Mesenchymal stem cell (in vitro differentiated cells and primary cell): ENCODE results near the gene TXNDC11.
"Not testable (repeated sequence)": the region's sequence is repeated elsewhere in the genome, so short reads cannot be mapped to it uniquely, and the experiment has no call there.

Experiments used
- DNase-seq: peaks from one replicate; pipeline ENCODE4 v3.0.0-alpha.2; 2013
- H2AFZ ChIP-seq: one replicate; pipeline ENCODE4 v1.6.1; 2013; ENCODE audit warnings: low read depth, mild to moderate bottlenecking, control low read depth, inconsistent platforms, low read length, moderate library complexity
- H2AK5ac ChIP-seq: 2 replicates; pipeline ENCODE4 v1.6.1; 2013; ENCODE audit warnings: low read length, moderate library complexity, mild to moderate bottlenecking, inconsistent platforms; ENCODE audit not compliant: severe bottlenecking
- H2BK120ac ChIP-seq: one replicate; pipeline ENCODE4 v1.6.1; 2013; ENCODE audit warnings: low read depth, mild to moderate bottlenecking, inconsistent platforms, low read length, moderate library complexity
- H2BK12ac ChIP-seq, 2 experiments: one replicate each; pipeline ENCODE4 v1.6.1; 2013; ENCODE audit warnings: inconsistent platforms in 2 of 2, low read length in 2 of 2, mild to moderate bottlenecking in 2 of 2, moderate library complexity in 2 of 2, control low read depth in 1 of 2
- H2BK15ac ChIP-seq: one replicate; pipeline ENCODE4 v1.6.1; 2013; ENCODE audit warnings: mild to moderate bottlenecking, low read depth, inconsistent platforms; ENCODE audit not compliant: poor library complexity, severe bottlenecking
- H2BK5ac ChIP-seq: 2 replicates; pipeline ENCODE4 v1.6.1; 2013; ENCODE audit warnings: low read depth, mild to moderate bottlenecking, low read length, control low read depth, inconsistent platforms; ENCODE audit not compliant: poor library complexity, severe bottlenecking
- H3K14ac ChIP-seq, 2 experiments: one replicate each; pipeline ENCODE4 v1.6.1; 2013; ENCODE audit warnings: inconsistent platforms in 2 of 2, low read length in 2 of 2, control low read depth in 1 of 2, mild to moderate bottlenecking in 1 of 2, moderate library complexity in 1 of 2
- H3K18ac ChIP-seq, 2 experiments: one replicate each; pipeline ENCODE4 v1.6.1; 2013; ENCODE audit warnings: inconsistent platforms in 2 of 2, low read length in 2 of 2, control low read depth in 1 of 2, low read depth in 1 of 2, mild to moderate bottlenecking in 1 of 2
- H3K23ac ChIP-seq, 2 experiments: one replicate each; pipeline ENCODE4 v1.6.1; 2013; ENCODE audit warnings: inconsistent platforms in 2 of 2, low read length in 2 of 2, mild to moderate bottlenecking in 2 of 2, moderate library complexity in 2 of 2, control low read depth in 1 of 2
- H3K27ac ChIP-seq: 2 replicates; pipeline ENCODE4 v1.5.1; 2013; ENCODE audit warnings: mild to moderate bottlenecking, moderate library complexity, low read length, control low read depth, inconsistent platforms; ENCODE audit not compliant: poor library complexity, severe bottlenecking
- H3K27me3 ChIP-seq, 2 experiments: 2 replicates each; pipeline versions ENCODE4 v1.6.1 to v1.7.0; 2013; ENCODE audit warnings: low read length in 2 of 2, mild to moderate bottlenecking in 2 of 2, moderate library complexity in 2 of 2, control low read depth in 1 of 2, inconsistent platforms in 1 of 2; ENCODE audit not compliant: control insufficient read depth in 1 of 2, insufficient read depth in 1 of 2
- H3K36me3 ChIP-seq, 2 experiments: 2 replicates each; pipeline versions ENCODE4 v1.6.1 to v1.7.0; 2013; ENCODE audit warnings: low read length in 2 of 2, control low read depth in 1 of 2, inconsistent platforms in 1 of 2, low read depth in 1 of 2, mild to moderate bottlenecking in 1 of 2; ENCODE audit not compliant: insufficient read depth in 2 of 2, control insufficient read depth in 1 of 2
- H3K4ac ChIP-seq, 2 experiments: one replicate each; pipeline ENCODE4 v1.6.1; 2013; ENCODE audit warnings: inconsistent platforms in 2 of 2, low read length in 2 of 2, mild to moderate bottlenecking in 2 of 2, moderate library complexity in 2 of 2, control low read depth in 1 of 2, low read depth in 1 of 2
- H3K4me1 ChIP-seq: 2 replicates; pipeline ENCODE4 v1.6.1; 2013; ENCODE audit warnings: low read depth, low read length, control low read depth; ENCODE audit not compliant: control insufficient read depth, insufficient read depth
- H3K4me2 ChIP-seq: 2 replicates; pipeline ENCODE4 v1.6.1; 2013; ENCODE audit warnings: low read length, mild to moderate bottlenecking, inconsistent platforms; ENCODE audit not compliant: poor library complexity, severe bottlenecking
- H3K4me3 ChIP-seq, 2 experiments: 2 replicates each; pipeline versions ENCODE4 v1.5.1 to v1.7.0; 2013; ENCODE audit warnings: low read length in 2 of 2, mild to moderate bottlenecking in 2 of 2, control low read depth in 1 of 2, low read depth in 1 of 2; ENCODE audit not compliant: insufficient read depth in 1 of 2
- H3K79me1 ChIP-seq: replicated peaks from 2 replicates; pipeline ENCODE4 v1.6.1; 2013; ENCODE audit warnings: mild to moderate bottlenecking, control low read depth, low read length, inconsistent platforms; ENCODE audit not compliant: poor library complexity, severe bottlenecking
- H3K9ac ChIP-seq: 2 replicates; pipeline ENCODE4 v1.7.0; 2013; ENCODE audit warnings: mild to moderate bottlenecking, low read length, moderate library complexity
- H3K9me3 ChIP-seq: 2 replicates; pipeline ENCODE4 v1.7.0; 2013; ENCODE audit warnings: mild to moderate bottlenecking, low read length; ENCODE audit not compliant: control insufficient read depth
- H4K8ac ChIP-seq: one replicate; pipeline ENCODE4 v1.6.1; 2013; ENCODE audit warnings: inconsistent platforms, mild to moderate bottlenecking, low read length, moderate library complexity
- H4K91ac ChIP-seq: one replicate; pipeline ENCODE4 v1.6.1; 2013; ENCODE audit warnings: mild to moderate bottlenecking, low read length, inconsistent platforms
- WGBS: methylation state at CpG from one replicate; pipeline ENCODE4 v1.1.7; 2013; ENCODE audit warnings: mixed read lengths; 5-methylcytosine and 5-hydroxymethylcytosine counted together

The TXNDC11 gene

DNA sequence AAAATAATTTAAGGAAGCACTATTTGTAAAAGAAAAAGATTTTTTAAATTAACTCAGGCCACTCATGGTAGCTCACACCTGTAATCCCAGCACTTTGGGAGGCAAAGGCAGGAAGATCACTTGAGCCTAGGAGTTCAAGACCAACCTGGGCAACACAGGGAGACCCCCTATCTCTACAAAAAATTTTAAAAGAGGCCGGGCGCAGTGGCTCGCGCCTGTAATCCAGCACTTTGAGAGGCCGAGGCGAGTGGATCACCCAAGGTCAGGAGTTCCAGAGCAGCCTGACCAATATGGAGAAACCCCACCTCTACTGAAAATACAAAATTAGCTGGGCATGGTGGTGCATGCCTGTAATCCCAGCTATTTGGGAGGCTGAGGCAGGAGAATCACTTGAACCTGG, 41.7 kb upstream of the TXNDC11 start:
- not testable (repeated sequence) for H3K9ac ChIP-seq, H2AFZ ChIP-seq, H3K4me3 ChIP-seq, DNase-seq, H3K4me2 ChIP-seq, H3K14ac ChIP-seq, H2BK15ac ChIP-seq, H3K4ac ChIP-seq, H4K8ac ChIP-seq, H3K9me3 ChIP-seq, H4K91ac ChIP-seq, H3K79me1 ChIP-seq, H2BK5ac ChIP-seq, H2BK120ac ChIP-seq, H3K27me3 ChIP-seq, H3K18ac ChIP-seq, H2BK12ac ChIP-seq, H3K23ac ChIP-seq
- Histone ChIP-seq H3K27ac (peak overlapping the region; percentile 98), H2AK5ac (peak overlapping the region; percentile 65), H3K36me3 (peaks cover 2 to 27% of the 10 kb centered on the region in 2 experiments), H3K4me1 (peaks cover 22% of the 10 kb centered on the region)
- 100% methylated on average over 4 of the region's 6 CpGs for WGBS

DNA sequence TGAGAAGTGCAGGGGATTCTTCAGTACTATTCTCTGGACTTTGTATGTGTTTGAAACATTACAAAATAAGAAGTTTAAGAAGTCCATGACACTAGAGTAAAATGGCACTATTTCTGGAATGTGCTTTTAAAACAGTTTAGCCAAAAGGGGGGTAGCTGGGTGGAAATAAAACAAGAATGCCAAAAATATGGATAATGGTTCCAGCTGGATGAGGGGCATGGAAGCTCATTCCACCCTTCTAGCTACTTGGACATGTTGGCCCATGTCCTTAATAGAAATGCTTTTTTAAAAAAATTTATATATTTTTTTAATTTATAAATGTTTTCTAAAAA, 41.3 kb upstream of the TXNDC11 start:
- Histone ChIP-seq H3K14ac (no peak overlapping the region), H3K18ac (no peak overlapping the region), H3K4me1 (peaks cover 22% of the 10 kb centered on the region), H3K27me3 (no peaks in the 10 kb centered on the region), H2BK5ac (no peak overlapping the region), H3K4me3 (peak overlapping the region in 1 of 2 experiments; percentile 64), H4K8ac (no peak overlapping the region), H3K79me1 (peaks cover 4% of the 10 kb centered on the region), H2AK5ac (no peak overlapping the region), H3K27ac (peak overlapping the region; percentile 98), H3K4ac (no peak overlapping the region), H4K91ac (no peak overlapping the region), H2BK120ac (no peak overlapping the region), H3K9ac (peak overlapping the region; percentile 77), H2BK15ac (no peak overlapping the region), H3K4me2 (no peak overlapping the region), H2BK12ac (no peak overlapping the region), H3K36me3 (peaks cover 2 to 30% of the 10 kb centered on the region in 2 experiments), H3K9me3 (no peaks in the 10 kb centered on the region), H2AFZ (no peak overlapping the region), H3K23ac (no peak overlapping the region)
- no peak for DNase-seq

DNA sequence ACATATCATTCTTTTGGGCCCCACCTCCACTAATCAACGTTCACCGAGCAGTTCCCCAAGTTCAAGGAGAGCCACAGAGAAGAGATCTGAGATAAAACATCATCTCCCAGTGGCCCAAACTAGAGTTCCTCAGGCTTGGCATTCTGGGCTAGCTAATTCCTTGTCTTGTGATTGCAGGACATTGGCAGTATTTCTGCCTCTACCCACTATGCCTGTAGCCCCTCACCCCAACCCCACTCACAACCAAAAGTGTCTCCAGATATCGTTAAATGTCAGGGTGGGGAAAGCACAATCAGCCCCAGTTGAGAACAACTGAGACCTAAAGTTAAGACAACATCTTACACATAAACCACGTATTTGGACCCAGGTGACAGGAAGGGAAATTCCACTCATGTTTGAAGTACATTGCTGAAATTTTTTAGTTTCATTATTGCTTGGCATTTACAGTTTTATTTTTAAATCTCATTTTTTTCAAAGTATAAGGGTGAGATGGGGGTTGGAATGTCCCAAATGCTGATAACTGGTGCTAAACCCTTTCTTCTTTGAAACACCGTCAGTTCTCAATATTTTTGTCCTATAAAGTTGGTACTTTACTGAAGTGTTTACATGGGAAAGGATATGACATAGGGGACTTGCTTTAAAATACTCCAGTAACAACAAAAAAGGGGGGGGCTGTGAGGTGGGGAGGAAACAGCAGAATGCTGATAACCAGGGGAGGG, 40.8 kb upstream of the TXNDC11 start:
- no peak overlapping the region for H3K23ac ChIP-seq
- peak overlapping the region; percentile 77 for H3K9ac ChIP-seq
- no peak overlapping the region for H2BK15ac ChIP-seq
- peak overlapping the region; percentile 27 for H4K91ac ChIP-seq
- H3K27ac ChIP-seq, result peak overlapping the region; percentile 98
- H2BK120ac ChIP-seq, result no peak overlapping the region
- H4K8ac ChIP-seq, result no peak overlapping the region
- H3K27me3 ChIP-seq, result no peaks in the 10 kb centered on the region
- 78% methylated on average over 4 of the region's 5 CpGs for WGBS
- no peak overlapping the region for H3K4ac ChIP-seq
- H3K9me3 ChIP-seq, result no peaks in the 10 kb centered on the region
- H3K14ac ChIP-seq, result no peak overlapping the region
- no peak overlapping the region for H2AFZ ChIP-seq
- H2BK5ac ChIP-seq, result peak overlapping the region; percentile 93
- H3K18ac ChIP-seq, result peak overlapping the region in 1 of 2 experiments; percentile 18
- H3K4me3 ChIP-seq, result peak overlapping the region in 1 of 2 experiments; percentile 64
- peaks cover 5 to 30% of the 10 kb centered on the region in 2 experiments for H3K36me3 ChIP-seq
- DNase-seq, result no peak
- H3K4me1 ChIP-seq, result peaks cover 22% of the 10 kb centered on the region
- no peak overlapping the region for H2BK12ac ChIP-seq
- H2AK5ac ChIP-seq, result peak overlapping the region; percentile 85
- peak overlapping the region; percentile 40 for H3K4me2 ChIP-seq
- peaks cover 4% of the 10 kb centered on the region for H3K79me1 ChIP-seq

DNA sequence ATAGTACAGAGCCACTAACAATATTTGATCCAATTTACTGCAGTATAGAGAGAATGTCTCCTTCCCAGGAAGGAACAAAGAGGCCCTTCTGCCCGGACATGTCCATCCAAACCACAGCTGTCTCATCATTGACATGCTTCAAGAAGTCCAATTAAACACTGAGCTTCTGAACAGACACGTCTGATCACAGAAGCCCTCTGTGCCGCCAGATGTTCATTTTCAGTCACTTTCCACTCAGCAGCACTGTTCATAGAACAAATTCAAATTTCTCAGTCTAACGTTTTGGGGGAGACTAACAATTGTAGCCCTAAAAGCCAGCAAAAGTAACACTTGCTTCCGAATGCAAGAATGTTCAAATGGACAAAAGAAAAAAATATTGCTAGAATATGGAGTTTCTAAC, 39.1 kb upstream of the TXNDC11 start:
- Histone ChIP-seq H3K27ac (peak overlapping the region; percentile 98), H3K4me1 (peaks cover 20% of the 10 kb centered on the region), H2AFZ (no peak overlapping the region), H2BK5ac (peak overlapping the region; percentile 44), H3K23ac (no peak overlapping the region), H3K4me2 (peak overlapping the region; percentile 29), H2BK15ac (no peak overlapping the region), H3K18ac (peak overlapping the region; percentile 33 to 76), H3K36me3 (peaks cover 10 to 37% of the 10 kb centered on the region in 2 experiments), H3K9me3 (no peaks in the 10 kb centered on the region), H3K14ac (no peak overlapping the region), H4K8ac (peak overlapping the region; percentile 80), H2BK120ac (no peak overlapping the region), H3K27me3 (no peaks in the 10 kb centered on the region), H4K91ac (no peak overlapping the region), H3K79me1 (peaks cover 4% of the 10 kb centered on the region), H2AK5ac (peak overlapping the region; percentile 95), H3K4ac (peak overlapping the region in 1 of 2 experiments; percentile 73), H2BK12ac (no peak overlapping the region), H3K4me3 (peak overlapping the region in 1 of 2 experiments; percentile 42), H3K9ac (peak overlapping the region; percentile 77)
- WGBS, result 60% methylated on average over 5 of the region's 5 CpGs
- DNase-seq, result peak; percentile 43
